ENCODE data around the gene BAZ2B.

Gene BAZ2B

GRCh38 chr2:159349674-159350299, 266.6 kb downstream of the BAZ2B start:
- H3K27me3 ChIP-seq (ENCODE audit: insufficient read depth, low read length): no peaks in the 10 kb centered on the region
- no peak overlapping the region for H3K4me3 ChIP-seq (ENCODE audit: low read depth, low read length)
- H2AFZ ChIP-seq (ENCODE audit: low read length, unreplicated experiment): no peak overlapping the region
- 0 out of 2 replicates have a peak, but pooled peaks cover 4% of the 10 kb centered on the region for H3K36me3 ChIP-seq (ENCODE audit: insufficient read depth, low read length)
- no peaks in the 10 kb centered on the region for H3K79me2 ChIP-seq (ENCODE audit: control insufficient read depth, insufficient read depth, low read length, unreplicated experiment)
- no peak overlapping the region for H3K27ac ChIP-seq (ENCODE audit: low read depth, low read length)
- no peaks in the 10 kb centered on the region for H3K4me1 ChIP-seq (ENCODE audit: control insufficient read depth, insufficient read depth, low read length, unreplicated experiment)

- Histone ChIP-seq H3K27ac (ENCODE audit: low read depth, low read length) (peak overlapping the region; percentile 28), H3K4me1 (ENCODE audit: control insufficient read depth, insufficient read depth, low read length, unreplicated experiment) (no peaks in the 10 kb centered on the region), H3K36me3 (ENCODE audit: insufficient read depth, low read length) (0 out of 2 replicates have a peak, but pooled peaks cover 3% of the 10 kb centered on the region), H3K27me3 (ENCODE audit: insufficient read depth, low read length) (no peaks in the 10 kb centered on the region), H3K4me3 (ENCODE audit: low read depth, low read length) (no peak overlapping the region), H3K79me2 (ENCODE audit: control insufficient read depth, insufficient read depth, low read length, unreplicated experiment) (no peaks in the 10 kb centered on the region), H2AFZ (ENCODE audit: low read length, unreplicated experiment) (no peak overlapping the region)
Observed at GRCh38 chr2:159326569-159327255, 289.6 kb downstream of the BAZ2B start.

- Histone ChIP-seq H3K4me3 (ENCODE audit: low read depth, low read length) (no peak overlapping the region), H3K79me2 (ENCODE audit: control insufficient read depth, insufficient read depth, low read length, unreplicated experiment) (no peaks in the 10 kb centered on the region), H3K4me1 (ENCODE audit: control insufficient read depth, insufficient read depth, low read length, unreplicated experiment) (no peaks in the 10 kb centered on the region), H3K36me3 (ENCODE audit: insufficient read depth, low read length) (no peaks in the 10 kb centered on the region), H2AFZ (ENCODE audit: low read length, unreplicated experiment) (no peak overlapping the region), H3K27ac (ENCODE audit: low read depth, low read length) (no peak overlapping the region), H3K27me3 (ENCODE audit: insufficient read depth, low read length) (no peaks in the 10 kb centered on the region)
Observed at GRCh38 chr2:159322419-159322818, 293.9 kb downstream of the BAZ2B start.

- Histone ChIP-seq H3K36me3 (ENCODE audit: insufficient read depth, low read length) (no peaks in the 10 kb centered on the region; the same call in 1 of the 2 replicates), H3K27ac (ENCODE audit: low read depth, low read length) (no peak overlapping the region), H2AFZ (ENCODE audit: low read length, unreplicated experiment) (no peak overlapping the region), H3K4me3 (ENCODE audit: low read depth, low read length) (no peak overlapping the region), H3K79me2 (ENCODE audit: control insufficient read depth, insufficient read depth, low read length, unreplicated experiment) (no peaks in the 10 kb centered on the region), H3K4me1 (ENCODE audit: control insufficient read depth, insufficient read depth, low read length, unreplicated experiment) (no peaks in the 10 kb centered on the region), H3K27me3 (ENCODE audit: insufficient read depth, low read length) (no peaks in the 10 kb centered on the region)
Observed at GRCh38 chr2:159317392-159318088, 298.8 kb downstream of the BAZ2B start.

- H2AFZ ChIP-seq (ENCODE audit: low read length, unreplicated experiment): no peak overlapping the region
Observed at GRCh38 chr2:159307942-159308341, 308.4 kb downstream of the BAZ2B start.

GRCh38 chr2:159300586-159300985, 315.8 kb downstream of the BAZ2B start:
- H3K4me1 ChIP-seq (ENCODE audit: control insufficient read depth, insufficient read depth, low read length, unreplicated experiment): no peaks in the 10 kb centered on the region
- no peak overlapping the region for H3K4me3 ChIP-seq (ENCODE audit: low read depth, low read length)
- H2AFZ ChIP-seq (ENCODE audit: low read length, unreplicated experiment): no peak overlapping the region
- H3K79me2 ChIP-seq (ENCODE audit: control insufficient read depth, insufficient read depth, low read length, unreplicated experiment): no peaks in the 10 kb centered on the region
- H3K27ac ChIP-seq (ENCODE audit: low read depth, low read length): no peak overlapping the region
- H3K36me3 ChIP-seq (ENCODE audit: insufficient read depth, low read length): no peaks in the 10 kb centered on the region
- no peaks in the 10 kb centered on the region for H3K27me3 ChIP-seq (ENCODE audit: insufficient read depth, low read length)

More at GRCh38 chr2:159307942-159308341, 308.4 kb downstream of the BAZ2B start:
- Histone ChIP-seq H3K27ac (ENCODE audit: low read depth, low read length) (no peak overlapping the region), H3K79me2 (ENCODE audit: control insufficient read depth, insufficient read depth, low read length, unreplicated experiment) (no peaks in the 10 kb centered on the region), H3K4me1 (ENCODE audit: control insufficient read depth, insufficient read depth, low read length, unreplicated experiment) (no peaks in the 10 kb centered on the region), H3K27me3 (ENCODE audit: insufficient read depth, low read length) (no peaks in the 10 kb centered on the region), H3K4me3 (ENCODE audit: low read depth, low read length) (no peak overlapping the region), H3K36me3 (ENCODE audit: insufficient read depth, low read length) (no peaks in the 10 kb centered on the region)

GRCh38 chr2:159298967-159299366, 317.4 kb downstream of the BAZ2B start:
- Histone ChIP-seq H3K27me3 (ENCODE audit: insufficient read depth, low read length) (no peaks in the 10 kb centered on the region), H3K36me3 (ENCODE audit: insufficient read depth, low read length) (no peaks in the 10 kb centered on the region), H3K27ac (ENCODE audit: low read depth, low read length) (no peak overlapping the region), H2AFZ (ENCODE audit: low read length, unreplicated experiment) (no peak overlapping the region), H3K4me1 (ENCODE audit: control insufficient read depth, insufficient read depth, low read length, unreplicated experiment) (no peaks in the 10 kb centered on the region), H3K79me2 (ENCODE audit: control insufficient read depth, insufficient read depth, low read length, unreplicated experiment) (no peaks in the 10 kb centered on the region), H3K4me3 (ENCODE audit: low read depth, low read length) (no peak overlapping the region)

GRCh38 chr2:159297042-159297707, 319.2 kb downstream of the BAZ2B start:
- H3K36me3 ChIP-seq (ENCODE audit: insufficient read depth, low read length): no peaks in the 10 kb centered on the region
- no peaks in the 10 kb centered on the region for H3K4me1 ChIP-seq (ENCODE audit: control insufficient read depth, insufficient read depth, low read length, unreplicated experiment)
- H3K4me3 ChIP-seq (ENCODE audit: low read depth, low read length): no peak overlapping the region
- no peak overlapping the region for H2AFZ ChIP-seq (ENCODE audit: low read length, unreplicated experiment)
- H3K27me3 ChIP-seq (ENCODE audit: insufficient read depth, low read length): no peaks in the 10 kb centered on the region
- H3K79me2 ChIP-seq (ENCODE audit: control insufficient read depth, insufficient read depth, low read length, unreplicated experiment): no peaks in the 10 kb centered on the region
- H3K27ac ChIP-seq (ENCODE audit: low read depth, low read length): no peak overlapping the region

- H3K4me3 ChIP-seq (ENCODE audit: low read depth, low read length): no peak overlapping the region
- H3K27me3 ChIP-seq (ENCODE audit: insufficient read depth, low read length): no peaks in the 10 kb centered on the region
- H3K27ac ChIP-seq (ENCODE audit: low read depth, low read length): no peak overlapping the region
- H3K36me3 ChIP-seq (ENCODE audit: insufficient read depth, low read length): no peaks in the 10 kb centered on the region
- no peak overlapping the region for H2AFZ ChIP-seq (ENCODE audit: low read length, unreplicated experiment)
- peaks cover 14% of the 10 kb centered on the region for H3K4me1 ChIP-seq (ENCODE audit: control insufficient read depth, insufficient read depth, low read length, unreplicated experiment)
- no peaks in the 10 kb centered on the region for H3K79me2 ChIP-seq (ENCODE audit: control insufficient read depth, insufficient read depth, low read length, unreplicated experiment)
Observed at GRCh38 chr2:159292157-159292556, 324.2 kb downstream of the BAZ2B start.

- H3K4me1 ChIP-seq (ENCODE audit: control insufficient read depth, insufficient read depth, low read length, unreplicated experiment): peaks cover 21% of the 10 kb centered on the region
- peaks cover 5% of the 10 kb centered on the region for H3K79me2 ChIP-seq (ENCODE audit: control insufficient read depth, insufficient read depth, low read length, unreplicated experiment)
- H3K36me3 ChIP-seq (ENCODE audit: insufficient read depth, low read length): no peaks in the 10 kb centered on the region
- H3K27ac ChIP-seq (ENCODE audit: low read depth, low read length): no peak overlapping the region
- H3K4me3 ChIP-seq (ENCODE audit: low read depth, low read length): no peak overlapping the region
- H3K27me3 ChIP-seq (ENCODE audit: insufficient read depth, low read length): no peaks in the 10 kb centered on the region
- peak overlapping the region; percentile 1 for H2AFZ ChIP-seq (ENCODE audit: low read length, unreplicated experiment)
Observed at GRCh38 chr2:159290289-159290907, 325.9 kb downstream of the BAZ2B start.

All from ACC112 (cell line).